PFSK-1 (cell line): ENCODE measurements around the gene ADGRB3.

Experiments used
- FOXP2 ChIP-seq: optimal IDR thresholded peaks from 2 replicates; pipeline ENCODE3; 2011; ENCODE audit warnings: borderline replicate concordance, control low read depth, inconsistent platforms; ENCODE audit not compliant: insufficient read depth; ENCODE audit errors: extremely low read length, extremely low read depth
- POLR2AphosphoS5 ChIP-seq: IDR thresholded peaks from 2 replicates; pipeline ENCODE4 v1.6.1; 2012; ENCODE audit warnings: low read depth, mild to moderate bottlenecking, control low read depth, low read length, moderate library complexity
- REST ChIP-seq, 2 experiments: IDR thresholded peaks; 2 replicates each; pipeline versions ENCODE4 v1.6.1 to v1.8.0; 2011 to 2012; ENCODE audit warnings: low read depth in 2 of 2, low read length in 2 of 2, control low read depth in 1 of 2, inconsistent platforms in 1 of 2, mild to moderate bottlenecking in 1 of 2, moderate library complexity in 1 of 2; ENCODE audit not compliant: insufficient read depth in 1 of 2
- SIN3A ChIP-seq: IDR thresholded peaks from 2 replicates; pipeline ENCODE4 v1.6.1; 2012; ENCODE audit warnings: mild to moderate bottlenecking, low read length, moderate library complexity, borderline replicate concordance; ENCODE audit not compliant: insufficient read depth
- TAF1 ChIP-seq: IDR thresholded peaks from 2 replicates; pipeline ENCODE4 v1.6.1; 2012; ENCODE audit warnings: low read length, control low read depth, borderline replicate concordance; ENCODE audit not compliant: insufficient read depth

ADGRB3 gene

GRCh38 chr6:69180361-69181067 lies 545.4 kb downstream of the ADGRB3 start:
- no peak for TF ChIP-seq REST (IDR thresholded peaks at IDR 0.05; ENCODE audit: insufficient read depth in 1 of 2, low read depth in 2 of 2, low read length in 2 of 2)

DNA sequence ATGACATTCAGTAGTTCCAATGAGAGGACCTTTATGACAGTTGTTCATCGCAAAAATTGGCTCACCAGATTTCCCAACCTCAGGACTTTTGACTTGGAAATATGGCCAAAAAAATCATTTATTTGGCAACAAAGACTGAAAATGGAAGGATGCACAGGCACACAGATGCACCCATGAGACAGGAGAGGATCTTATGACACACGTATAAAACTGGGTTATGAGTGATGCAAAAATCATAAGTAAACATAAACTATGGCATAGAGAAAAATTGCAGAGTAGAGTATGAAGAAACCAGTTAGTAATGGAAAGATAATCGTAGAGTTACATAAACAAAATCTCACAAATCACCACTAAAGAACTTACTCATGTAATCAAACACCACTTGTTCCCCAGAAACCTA lies 546.9 kb downstream of the ADGRB3 start:
- no peak for TF ChIP-seq POLR2AphosphoS5
- no peak for TF ChIP-seq TAF1
- TF ChIP-seq FOXP2: no peak
- TF ChIP-seq REST (IDR thresholded peaks at IDR 0.05; ENCODE audit: insufficient read depth in 1 of 2, low read depth in 2 of 2, low read length in 2 of 2): no peak
- TF ChIP-seq SIN3A: no peak

DNA sequence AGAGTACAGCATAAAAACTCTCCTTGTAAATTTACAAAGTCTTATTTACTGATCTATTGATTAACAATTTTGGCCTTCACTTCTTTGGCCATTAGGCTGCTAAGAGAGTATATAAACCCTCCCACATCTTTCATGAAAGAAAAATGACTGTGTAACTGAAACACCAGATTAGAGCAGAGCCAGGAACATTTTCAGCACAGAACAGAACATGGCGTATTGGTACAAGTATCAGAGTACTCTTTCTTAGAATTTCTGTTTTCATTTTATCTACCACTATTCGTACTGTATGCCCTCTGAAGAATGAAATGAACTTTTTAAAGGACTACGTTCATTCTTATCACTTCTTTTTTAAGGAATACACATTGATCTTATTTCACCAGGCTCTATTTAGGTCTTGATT lies 550.2 kb downstream of the ADGRB3 start:
- no peak for TF ChIP-seq REST (IDR thresholded peaks at IDR 0.05; ENCODE audit: insufficient read depth in 1 of 2, low read depth in 2 of 2, low read length in 2 of 2)
- no peak for TF ChIP-seq TAF1
- TF ChIP-seq POLR2AphosphoS5: no peak
- no peak for TF ChIP-seq FOXP2
- no peak for TF ChIP-seq SIN3A

DNA sequence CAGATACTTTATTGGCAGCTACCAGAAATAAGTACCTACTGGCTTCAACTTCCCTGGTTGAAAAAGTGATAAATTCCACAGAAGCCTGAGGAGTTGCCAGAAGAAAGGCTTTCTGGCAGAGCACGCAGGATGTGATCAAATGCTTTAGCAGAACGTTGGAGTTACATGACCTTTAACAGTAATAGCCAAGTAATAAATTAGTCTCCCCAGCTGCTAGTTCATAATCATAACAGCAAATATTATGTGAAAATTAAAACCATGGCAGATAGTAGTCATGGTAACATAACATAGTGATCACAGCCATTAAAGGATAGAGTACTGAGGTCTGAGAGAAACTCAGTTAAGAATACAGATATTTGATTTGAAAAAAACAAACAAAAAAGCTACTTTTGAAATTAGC lies 567.7 kb downstream of the ADGRB3 start:
- TF ChIP-seq FOXP2 (no peak), SIN3A (no peak), POLR2AphosphoS5 (no peak)

- TF ChIP-seq FOXP2 (no peak), POLR2AphosphoS5 (no peak), REST (IDR thresholded peaks at IDR 0.05; ENCODE audit: insufficient read depth in 1 of 2, low read depth in 2 of 2, low read length in 2 of 2) (no peak), TAF1 (no peak), SIN3A (no peak)
Measured at GRCh38 chr6:69216127-69216526, 581.0 kb downstream of the ADGRB3 start.
